DND-41 (cell line): ENCODE results near the gene PTPN6.

ENCODE experiments used
- ATAC-seq: fragments of 200-7000 bp; cut with Tn5 transposase; 3 replicates; pipeline ENCODE4 v1.9.1; 2021; ENCODE audit warnings: low read depth; ENCODE audit not compliant: insufficient read depth
- DNase-seq: peaks from one replicate; pipeline ENCODE4 v3.0.0-alpha.2; 2020
- H2AFZ ChIP-seq: 2 replicates; pipeline ENCODE4 v1.6.0; 2012; ENCODE audit warnings: low read depth, low read length
- H3K27ac ChIP-seq: 2 replicates; pipeline ENCODE4 v1.5.1; 2012; ENCODE audit warnings: low read length, inconsistent platforms
- H3K27me3 ChIP-seq: fragments of 200-600 bp; sonication (generic); 2 replicates; pipeline ENCODE4 v1.6.0; 2012; ENCODE audit warnings: low read length, mild to moderate bottlenecking, inconsistent platforms; ENCODE audit not compliant: insufficient read depth, poor library complexity
- H3K36me3 ChIP-seq: 2 replicates; pipeline ENCODE4 v1.5.1; 2012; ENCODE audit warnings: low read length, inconsistent platforms; ENCODE audit not compliant: insufficient read depth
- H3K4me1 ChIP-seq: 2 replicates; pipeline ENCODE4 v1.5.1; 2012; ENCODE audit warnings: mild to moderate bottlenecking, low read length; ENCODE audit not compliant: insufficient read depth
- H3K4me2 ChIP-seq: 2 replicates; pipeline ENCODE4 v1.6.0; 2012; ENCODE audit warnings: mild to moderate bottlenecking, moderate library complexity, low read length, inconsistent platforms; ENCODE audit not compliant: insufficient read depth
- H3K4me3 ChIP-seq, 2 experiments: fragments of 200-600 bp in 1 of 2; shearing (Covaris generic) in 1 of 2; 2 replicates each; pipeline ENCODE4 v1.5.1; 2012 to 2016; ENCODE audit warnings: inconsistent platforms in 2 of 2, low read length in 2 of 2, mild to moderate bottlenecking in 2 of 2, low read depth in 1 of 2, moderate library complexity in 1 of 2
- H3K79me2 ChIP-seq: 2 replicates; pipeline ENCODE4 v1.6.0; 2012; ENCODE audit warnings: low read length, inconsistent platforms; ENCODE audit not compliant: insufficient read depth
- H3K9ac ChIP-seq: 2 replicates; pipeline ENCODE4 v1.6.0; 2012; ENCODE audit warnings: low read depth, mild to moderate bottlenecking, inconsistent platforms, low read length, moderate library complexity
- H3K9me3 ChIP-seq: 2 replicates; pipeline ENCODE4 v1.5.1; 2012; ENCODE audit warnings: low read length, moderate library complexity, mild to moderate bottlenecking, inconsistent platforms; ENCODE audit not compliant: insufficient read depth, severe bottlenecking
- H4K20me1 ChIP-seq: 2 replicates; pipeline ENCODE4 v1.6.0; 2012; ENCODE audit warnings: low read length; ENCODE audit not compliant: insufficient read depth
- EZH2 ChIP-seq: IDR thresholded peaks from 3 replicates; pipeline ENCODE4 v1.6.1; 2012; ENCODE audit warnings: borderline replicate concordance, low read depth, mild to moderate bottlenecking, moderate library complexity, low read length, inconsistent platforms; ENCODE audit not compliant: severe bottlenecking
- TF ChIP-seq, protein P1 (sequence below): IDR thresholded peaks from 2 replicates; pipeline ENCODE4 v1.5.1; 2012; ENCODE audit warnings: borderline replicate concordance, low read length, moderate library complexity, mild to moderate bottlenecking; ENCODE audit not compliant: poor library complexity, severe bottlenecking; ENCODE audit errors: extremely low read depth

Gene PTPN6

DNA sequence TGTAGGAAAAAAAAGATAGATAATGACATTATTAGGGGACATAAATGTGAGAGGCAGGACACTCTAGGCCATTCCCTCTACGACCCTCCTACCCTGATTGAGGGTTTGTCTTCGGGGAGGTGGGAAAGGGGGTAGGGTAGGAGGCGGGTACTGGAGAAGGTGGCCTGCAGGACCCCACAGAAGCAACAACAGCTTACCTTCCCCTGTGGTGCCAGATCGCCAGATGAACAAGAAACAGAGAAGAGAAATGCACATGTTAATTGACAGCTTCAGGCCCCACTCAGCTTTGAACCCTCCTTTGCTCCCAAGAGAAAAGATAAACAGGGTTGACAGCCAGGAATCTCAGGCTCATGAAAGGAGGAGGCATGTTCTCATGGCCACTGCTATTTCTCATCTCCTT lies 14.6 kb downstream of the PTPN6 start:
- H3K4me1 ChIP-seq = peaks cover 23% of the 10 kb centered on the region
- H4K20me1 ChIP-seq = peaks cover 4% of the 10 kb centered on the region; the same call in 1 of the 2 replicates
- DNase-seq (no peak), ATAC-seq (no peak)
- no peaks in the 10 kb centered on the region for H3K9me3 ChIP-seq
- H3K36me3 ChIP-seq = peaks cover 55% of the 10 kb centered on the region
- no peaks in the 10 kb centered on the region for H3K27me3 ChIP-seq
- 0 out of 2 replicates have a peak overlapping the region, but pooled peaks have one; percentile 1 for H3K27ac ChIP-seq
- H3K4me3 ChIP-seq = no peak overlapping the region
- H3K79me2 ChIP-seq = peaks cover 29% of the 10 kb centered on the region
- no peak overlapping the region for H3K4me2 ChIP-seq
- no peak overlapping the region for H2AFZ ChIP-seq
- H3K9ac ChIP-seq = 0 out of 2 replicates have a peak overlapping the region, but pooled peaks have one; percentile 19
- TF ChIP-seq, protein P1, sequence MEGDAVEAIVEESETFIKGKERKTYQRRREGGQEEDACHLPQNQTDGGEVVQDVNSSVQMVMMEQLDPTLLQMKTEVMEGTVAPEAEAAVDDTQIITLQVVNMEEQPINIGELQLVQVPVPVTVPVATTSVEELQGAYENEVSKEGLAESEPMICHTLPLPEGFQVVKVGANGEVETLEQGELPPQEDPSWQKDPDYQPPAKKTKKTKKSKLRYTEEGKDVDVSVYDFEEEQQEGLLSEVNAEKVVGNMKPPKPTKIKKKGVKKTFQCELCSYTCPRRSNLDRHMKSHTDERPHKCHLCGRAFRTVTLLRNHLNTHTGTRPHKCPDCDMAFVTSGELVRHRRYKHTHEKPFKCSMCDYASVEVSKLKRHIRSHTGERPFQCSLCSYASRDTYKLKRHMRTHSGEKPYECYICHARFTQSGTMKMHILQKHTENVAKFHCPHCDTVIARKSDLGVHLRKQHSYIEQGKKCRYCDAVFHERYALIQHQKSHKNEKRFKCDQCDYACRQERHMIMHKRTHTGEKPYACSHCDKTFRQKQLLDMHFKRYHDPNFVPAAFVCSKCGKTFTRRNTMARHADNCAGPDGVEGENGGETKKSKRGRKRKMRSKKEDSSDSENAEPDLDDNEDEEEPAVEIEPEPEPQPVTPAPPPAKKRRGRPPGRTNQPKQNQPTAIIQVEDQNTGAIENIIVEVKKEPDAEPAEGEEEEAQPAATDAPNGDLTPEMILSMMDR = no peak
- TF ChIP-seq EZH2 = no peak

DNA sequence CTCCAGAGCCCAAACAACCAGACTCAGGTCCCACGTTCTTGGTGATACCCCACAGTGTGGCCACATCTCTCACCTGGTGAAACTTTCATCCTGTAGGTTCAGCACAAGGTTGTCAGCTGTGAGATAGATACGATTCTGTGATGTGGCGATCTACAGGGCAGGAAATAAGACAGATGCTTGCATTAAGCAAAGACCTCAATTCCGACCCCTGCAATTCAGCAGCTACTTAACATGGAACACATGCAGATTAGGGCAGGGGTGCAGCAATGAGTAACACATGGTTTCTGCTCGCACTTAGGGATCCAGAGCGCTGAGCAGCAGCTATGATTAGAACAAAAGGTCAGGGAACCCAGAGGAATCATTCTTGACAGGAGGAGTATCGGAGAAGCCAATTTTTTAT lies 15.2 kb downstream of the PTPN6 start:
- ATAC-seq = no peak
- Histone ChIP-seq H4K20me1 (peaks cover 4% of the 10 kb centered on the region; the same call in 1 of the 2 replicates), H3K27ac (no peak overlapping the region), H3K79me2 (peaks cover 36% of the 10 kb centered on the region), H3K4me3 (no peak overlapping the region), H3K4me2 (no peak overlapping the region), H3K4me1 (peaks cover 23% of the 10 kb centered on the region), H3K27me3 (no peaks in the 10 kb centered on the region), H3K36me3 (peaks cover 55% of the 10 kb centered on the region), H2AFZ (no peak overlapping the region), H3K9ac (no peak overlapping the region), H3K9me3 (no peaks in the 10 kb centered on the region)
- DNase-seq = no peak
- no peak for TF ChIP-seq EZH2
- TF ChIP-seq, protein P1 = no peak

GRCh38 chr12:6967651-6968100 lies 16.5 kb downstream of the PTPN6 start:
- peaks cover 36% of the 10 kb centered on the region for H3K4me1 ChIP-seq
- H4K20me1 ChIP-seq = peaks cover 4% of the 10 kb centered on the region; the same call in 1 of the 2 replicates
- no peak overlapping the region for H3K9ac ChIP-seq
- TF ChIP-seq, protein P1 = no peak
- TF ChIP-seq EZH2 = no peak
- H3K79me2 ChIP-seq = peaks cover 49% of the 10 kb centered on the region
- H3K27me3 ChIP-seq = no peaks in the 10 kb centered on the region
- H3K36me3 ChIP-seq = peaks cover 55% of the 10 kb centered on the region
- no peak overlapping the region for H3K4me2 ChIP-seq
- no peak overlapping the region for H3K27ac ChIP-seq
- no peak overlapping the region for H3K4me3 ChIP-seq
- ATAC-seq = no peak
- no peak overlapping the region for H2AFZ ChIP-seq
- no peaks in the 10 kb centered on the region for H3K9me3 ChIP-seq
- DNase-seq = no peak
